DOHH2 (cell line): ENCODE measurements around the gene SHCBP1L.

Source experiments
- EZH2phosphoT487 ChIP-seq: fragments of 200-600 bp; sonication (generic); IDR thresholded peaks from 2 replicates; pipeline ENCODE4 v1.6.1; 2017; ENCODE audit warnings: borderline replicate concordance, mild to moderate bottlenecking, antibody characterized with exemption, low read length, moderate library complexity, mixed read lengths
- TF ChIP-seq, protein P1 (sequence below): fragments of 200-600 bp; sonication (generic); IDR thresholded peaks from one replicate; pipeline ENCODE4 v1.5.1; 2014; ENCODE audit warnings: antibody characterized with exemption, mild to moderate bottlenecking, low read depth, low read length; ENCODE audit not compliant: poor library complexity, severe bottlenecking

DNA sequence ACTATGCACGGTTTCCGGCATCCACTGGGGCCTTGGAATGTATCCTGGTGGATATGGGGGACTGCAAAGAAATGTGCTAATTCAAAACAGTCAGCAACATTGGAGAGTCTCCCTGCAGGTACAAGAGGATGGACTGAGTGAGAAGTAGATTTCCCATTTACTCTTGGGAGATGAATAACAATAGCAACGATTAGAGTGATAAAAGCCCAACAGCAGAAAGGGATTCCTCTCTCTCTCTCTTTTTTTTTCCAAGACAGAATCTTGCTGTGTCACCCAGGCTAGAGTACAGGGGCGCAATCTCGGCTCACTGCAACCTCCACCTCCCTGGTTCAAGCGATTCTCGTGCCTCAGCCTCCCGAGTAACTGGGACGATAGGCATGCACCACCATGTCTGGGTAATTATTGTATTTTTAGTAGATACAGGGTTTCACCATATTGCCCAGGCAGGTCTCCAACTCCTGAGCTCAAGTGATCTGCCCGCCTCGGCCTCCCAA, 5.0 kb upstream of the SHCBP1L start:
- TF ChIP-seq, protein P1, sequence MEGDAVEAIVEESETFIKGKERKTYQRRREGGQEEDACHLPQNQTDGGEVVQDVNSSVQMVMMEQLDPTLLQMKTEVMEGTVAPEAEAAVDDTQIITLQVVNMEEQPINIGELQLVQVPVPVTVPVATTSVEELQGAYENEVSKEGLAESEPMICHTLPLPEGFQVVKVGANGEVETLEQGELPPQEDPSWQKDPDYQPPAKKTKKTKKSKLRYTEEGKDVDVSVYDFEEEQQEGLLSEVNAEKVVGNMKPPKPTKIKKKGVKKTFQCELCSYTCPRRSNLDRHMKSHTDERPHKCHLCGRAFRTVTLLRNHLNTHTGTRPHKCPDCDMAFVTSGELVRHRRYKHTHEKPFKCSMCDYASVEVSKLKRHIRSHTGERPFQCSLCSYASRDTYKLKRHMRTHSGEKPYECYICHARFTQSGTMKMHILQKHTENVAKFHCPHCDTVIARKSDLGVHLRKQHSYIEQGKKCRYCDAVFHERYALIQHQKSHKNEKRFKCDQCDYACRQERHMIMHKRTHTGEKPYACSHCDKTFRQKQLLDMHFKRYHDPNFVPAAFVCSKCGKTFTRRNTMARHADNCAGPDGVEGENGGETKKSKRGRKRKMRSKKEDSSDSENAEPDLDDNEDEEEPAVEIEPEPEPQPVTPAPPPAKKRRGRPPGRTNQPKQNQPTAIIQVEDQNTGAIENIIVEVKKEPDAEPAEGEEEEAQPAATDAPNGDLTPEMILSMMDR: no peak
- TF ChIP-seq EZH2phosphoT487: no peak
